OCI-LY7 (cell line): ENCODE data around the gene TCEANC. TPM values are rescaled to one million over a fixed set of nuclear protein-coding genes. Genes with fewer than 3 reads are reported as not detected.

Source experiments
- BruUV-seq: library from RNA; stranded (reverse); fragments of 400-500 nt; replicated peaks from 2 replicates; lab custom pipeline; 2021; lab: Mats Ljungman, UMichigan
- CTCF ChIA-PET: fragments of 300-600 bp; sonication (Branson Sonifier 250); formaldehyde crosslinking; loops from one replicate; lab custom pipeline; 2022; ENCODE audit warnings: antibody characterized with exemption; ENCODE audit not compliant: unreplicated experiment; lab: Charles Lee
- POLR2A ChIA-PET: fragments of 300-600 bp; sonication (Branson Sonifier 250); formaldehyde crosslinking; loops from one replicate; lab custom pipeline; 2022; ENCODE audit warnings: antibody characterized with exemption; lab: Charles Lee
- DNase-seq: peaks from one replicate; pipeline ENCODE4 v3.0.0-alpha.2; 2015; ENCODE audit warnings: low spot score
- H2AFZ ChIP-seq: fragments of 200-600 bp; sonication (generic), shearing (Covaris generic); 2 replicates; pipeline ENCODE4 v1.6.1; 2014; ENCODE audit warnings: mild to moderate bottlenecking, antibody characterized with exemption, low read length, moderate library complexity
- H3K27ac ChIP-seq: fragments of 200-600 bp; sonication (generic); 2 replicates; pipeline ENCODE4 v1.5.1; 2014; ENCODE audit warnings: mixed run types, low read depth, mild to moderate bottlenecking, moderate library complexity, low read length, inconsistent platforms; ENCODE audit not compliant: poor library complexity, severe bottlenecking
- H3K36me3 ChIP-seq: fragments of 200-600 bp; sonication (generic); 2 replicates; pipeline ENCODE4 v1.6.1; 2014; ENCODE audit warnings: mild to moderate bottlenecking, antibody characterized with exemption, low read length, moderate library complexity, mixed read lengths; ENCODE audit not compliant: insufficient read depth
- H3K4me1 ChIP-seq: fragments of 200-600 bp; sonication (generic); 2 replicates; pipeline ENCODE4 v1.5.1; 2014; ENCODE audit warnings: mild to moderate bottlenecking, low read length; ENCODE audit not compliant: insufficient read depth, poor library complexity, severe bottlenecking
- H3K4me2 ChIP-seq: fragments of 200-600 bp; sonication (generic); 2 replicates; pipeline ENCODE4 v1.6.1; 2014; ENCODE audit warnings: mild to moderate bottlenecking, low read length
- H3K4me3 ChIP-seq: fragments of 200-600 bp; sonication (generic); 2 replicates; pipeline ENCODE4 v1.5.1; 2014; ENCODE audit warnings: mild to moderate bottlenecking, low read depth, low read length; ENCODE audit not compliant: poor library complexity, severe bottlenecking
- H3K79me2 ChIP-seq: fragments of 200-600 bp; sonication (generic); 2 replicates; pipeline ENCODE4 v1.6.1; 2016; ENCODE audit warnings: low read depth, mild to moderate bottlenecking, low read length, moderate library complexity, mixed read lengths; ENCODE audit not compliant: insufficient read depth
- H3K9me2 ChIP-seq: fragments of 200-600 bp; sonication (generic); 2 replicates; pipeline ENCODE4 v1.6.1; 2016; ENCODE audit warnings: mild to moderate bottlenecking, low read length, mixed read lengths; ENCODE audit not compliant: insufficient read depth
- H3K9me3 ChIP-seq: fragments of 200-600 bp; sonication (generic); 2 replicates; pipeline ENCODE4 v1.6.1; 2014; ENCODE audit warnings: mild to moderate bottlenecking, mixed run types, low read length, mixed read lengths
- H4K20me1 ChIP-seq: fragments of 200-600 bp; sonication (generic); 2 replicates; pipeline ENCODE4 v1.6.1; 2014; ENCODE audit warnings: mild to moderate bottlenecking, antibody characterized with exemption, low read length, moderate library complexity, mixed read lengths; ENCODE audit not compliant: insufficient read depth
- EZH2phosphoT487 ChIP-seq: fragments of 200-600 bp; sonication (generic); IDR thresholded peaks from 2 replicates; pipeline ENCODE4 v1.6.1; 2018; ENCODE audit warnings: low read depth, borderline replicate concordance, mild to moderate bottlenecking, mixed run types, antibody characterized with exemption, low read length, moderate library complexity, mixed read lengths
- intact Hi-C: fragments of 100-400 bp; cut with micrococcal nuclease; formaldehyde crosslinking; loops from one replicate; pipeline ENCODE4 v1.10.0; 2022; ENCODE audit not compliant: unreplicated experiment
- total RNA-seq, 2 experiments: library from RNA; depleted of rRNA in 1 of 2; stranded (reverse); fragments of >200 nt in 1 of 2; shearing (Covaris generic) in 1 of 2; gene quantifications; 2 replicates each; pipeline ENCODE4 v1.2.3, GENCODE V29; 2014 to 2022
- TF ChIP-seq, protein P1 (sequence below): fragments of 200-600 bp; sonication (generic); conservative IDR thresholded peaks from 2 replicates; pipeline ENCODE4 v1.5.1; 2014; ENCODE audit warnings: mild to moderate bottlenecking, antibody characterized with exemption, low read length, moderate library complexity, mixed read lengths

The TCEANC gene
- total RNA-seq, 2 experiments from 2014 or later: 4.0 to 4.5 TPM

DNA sequence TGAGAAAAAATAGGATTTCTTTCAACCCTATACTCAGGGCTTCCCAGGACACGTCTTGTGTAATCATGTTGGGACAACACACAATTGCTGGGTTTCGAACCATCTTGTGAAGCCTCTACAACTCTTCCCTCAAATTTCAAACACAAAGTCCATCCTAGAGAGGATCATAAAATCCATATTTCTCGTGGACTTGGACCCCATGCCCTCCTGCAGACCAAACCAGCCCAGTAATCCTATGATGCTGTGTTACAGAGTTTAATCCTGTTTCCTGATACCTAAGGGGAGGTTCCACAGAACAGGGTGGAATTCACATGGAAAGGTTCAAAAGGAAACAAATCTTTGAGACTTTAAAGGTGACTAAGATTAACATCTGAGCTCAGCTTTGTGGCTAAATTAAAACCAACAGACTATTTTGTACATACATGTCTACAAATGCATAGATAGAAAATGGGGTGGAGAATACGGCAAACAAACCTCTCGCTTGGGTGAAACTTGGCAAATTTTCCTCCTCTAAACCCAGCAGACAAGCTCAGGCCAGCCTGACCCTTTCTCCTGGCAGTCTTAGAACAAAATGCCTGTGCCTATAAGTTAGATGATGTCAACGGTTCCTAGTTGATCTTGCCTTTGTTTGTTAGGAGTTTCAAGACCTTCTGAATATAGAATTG, 45.5 kb upstream of the TCEANC start:
- TF ChIP-seq EZH2phosphoT487: no peak
- TF ChIP-seq, protein P1, sequence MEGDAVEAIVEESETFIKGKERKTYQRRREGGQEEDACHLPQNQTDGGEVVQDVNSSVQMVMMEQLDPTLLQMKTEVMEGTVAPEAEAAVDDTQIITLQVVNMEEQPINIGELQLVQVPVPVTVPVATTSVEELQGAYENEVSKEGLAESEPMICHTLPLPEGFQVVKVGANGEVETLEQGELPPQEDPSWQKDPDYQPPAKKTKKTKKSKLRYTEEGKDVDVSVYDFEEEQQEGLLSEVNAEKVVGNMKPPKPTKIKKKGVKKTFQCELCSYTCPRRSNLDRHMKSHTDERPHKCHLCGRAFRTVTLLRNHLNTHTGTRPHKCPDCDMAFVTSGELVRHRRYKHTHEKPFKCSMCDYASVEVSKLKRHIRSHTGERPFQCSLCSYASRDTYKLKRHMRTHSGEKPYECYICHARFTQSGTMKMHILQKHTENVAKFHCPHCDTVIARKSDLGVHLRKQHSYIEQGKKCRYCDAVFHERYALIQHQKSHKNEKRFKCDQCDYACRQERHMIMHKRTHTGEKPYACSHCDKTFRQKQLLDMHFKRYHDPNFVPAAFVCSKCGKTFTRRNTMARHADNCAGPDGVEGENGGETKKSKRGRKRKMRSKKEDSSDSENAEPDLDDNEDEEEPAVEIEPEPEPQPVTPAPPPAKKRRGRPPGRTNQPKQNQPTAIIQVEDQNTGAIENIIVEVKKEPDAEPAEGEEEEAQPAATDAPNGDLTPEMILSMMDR: no peak
- no peaks in the 10 kb centered on the region for H3K9me2 ChIP-seq
- intact Hi-C loops: no loop called here
- no TSS peak for BruUV-seq
- H3K9me3 ChIP-seq: no peaks in the 10 kb centered on the region
- CTCF ChIA-PET: no interaction called here
- no peaks in the 10 kb centered on the region for H4K20me1 ChIP-seq
- no peaks in the 10 kb centered on the region for H3K36me3 ChIP-seq
- no peak overlapping the region for H3K4me3 ChIP-seq
- no peaks in the 10 kb centered on the region for H3K79me2 ChIP-seq
- POLR2A ChIA-PET: no interaction called here
- DNase-seq: no peak
- H2AFZ ChIP-seq: no peak overlapping the region
- H3K4me2 ChIP-seq: no peak overlapping the region
- no peak overlapping the region for H3K27ac ChIP-seq
- H3K4me1 ChIP-seq: no peaks in the 10 kb centered on the region

DNA sequence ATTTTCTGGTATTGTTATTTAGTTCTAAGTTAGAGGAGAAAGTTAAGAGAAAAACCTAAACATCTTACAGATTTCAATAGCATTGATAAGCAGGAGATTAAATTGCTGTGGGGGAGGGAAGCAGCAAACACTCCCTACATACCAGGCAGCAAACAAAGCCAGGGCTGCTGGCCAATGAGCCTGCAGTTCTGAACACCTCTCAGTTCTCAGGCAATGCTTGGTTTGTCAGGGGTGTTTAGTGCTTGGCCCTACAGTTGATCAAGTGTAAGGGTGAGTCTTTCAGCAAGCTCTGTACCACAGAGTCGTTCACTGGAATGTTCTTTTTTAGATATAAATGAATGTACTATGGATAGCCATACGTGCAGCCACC, 45.0 kb upstream of the TCEANC start:
- Histone ChIP-seq H3K4me1 (no peaks in the 10 kb centered on the region), H3K9me3 (no peaks in the 10 kb centered on the region), H3K36me3 (no peaks in the 10 kb centered on the region), H3K4me3 (no peak overlapping the region), H3K4me2 (no peak overlapping the region), H4K20me1 (no peaks in the 10 kb centered on the region), H2AFZ (no peak overlapping the region), H3K9me2 (no peaks in the 10 kb centered on the region), H3K27ac (no peak overlapping the region), H3K79me2 (no peaks in the 10 kb centered on the region)
- BruUV-seq: no TSS peak
- no peak for DNase-seq
- no peak for TF ChIP-seq EZH2phosphoT487
- TF ChIP-seq, protein P1: no peak
- POLR2A ChIA-PET: no interaction called here
- intact Hi-C loops: no loop called here
- CTCF ChIA-PET: no interaction called here

DNA sequence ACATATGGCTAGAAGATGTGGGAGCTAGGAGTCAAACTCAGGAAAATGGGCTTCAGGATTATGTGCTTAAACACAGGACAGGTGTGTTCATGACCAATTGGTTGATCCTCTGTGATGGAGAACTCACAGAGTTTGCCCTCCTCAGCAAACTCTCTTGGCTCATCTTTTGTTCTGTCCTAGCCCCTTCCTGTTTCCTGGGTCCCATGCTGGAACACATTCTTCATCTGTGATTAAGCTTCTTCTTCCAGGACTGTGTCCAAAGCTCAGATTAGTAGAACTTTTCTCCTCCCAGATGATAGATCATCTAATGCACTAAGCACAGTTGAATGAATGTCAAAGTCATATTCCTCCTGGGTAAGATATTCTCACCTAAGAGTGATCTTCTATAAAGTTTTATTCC, 38.8 kb upstream of the TCEANC start:
- H3K9me2 ChIP-seq: no peaks in the 10 kb centered on the region
- no peak overlapping the region for H3K4me3 ChIP-seq
- no peaks in the 10 kb centered on the region for H3K79me2 ChIP-seq
- TF ChIP-seq EZH2phosphoT487: no peak
- TF ChIP-seq, protein P1: no peak
- H3K36me3 ChIP-seq: no peaks in the 10 kb centered on the region
- no peak overlapping the region for H2AFZ ChIP-seq
- no peaks in the 10 kb centered on the region for H4K20me1 ChIP-seq
- ChIA-PET CTCF (no interaction called here), POLR2A (no interaction called here)
- no peak for DNase-seq
- H3K27ac ChIP-seq: no peak overlapping the region
- BruUV-seq: no TSS peak
- H3K9me3 ChIP-seq: no peaks in the 10 kb centered on the region
- intact Hi-C loops: no loop called here
- H3K4me2 ChIP-seq: no peak overlapping the region
- no peaks in the 10 kb centered on the region for H3K4me1 ChIP-seq
